ENCODE results near the gene SAMM50. TPM values are rescaled to one million over a fixed set of nuclear protein-coding genes. Genes with fewer than 3 reads are reported as not detected.

SAMM50 gene
- total and polyA plus RNA-seq, 10 of the 15 experiments (the other 5 are each of a cell fraction or from before 2014, with no cell fraction given) = 38.2 to 126 (median 62.4) TPM

- Histone ChIP-seq H3K9me3 (replicated peaks; ENCODE audit: control insufficient read depth, insufficient read depth, low read length) (no peaks in the 10 kb centered on the region), H4K20me1 (ENCODE audit: control insufficient read depth, insufficient read depth) (no peaks in the 10 kb centered on the region; the same call in 1 of the 2 replicates), H3K4me3 (no peak overlapping the region), H3K4me1 (ENCODE audit: control insufficient read depth, insufficient read depth, low read length) (no peaks in the 10 kb centered on the region), H3K9ac (ENCODE audit: control insufficient read depth, insufficient read depth, low read length) (no peak overlapping the region), H3K27ac (ENCODE audit: control insufficient read depth, insufficient read depth) (no peak overlapping the region), H3K79me2 (ENCODE audit: control insufficient read depth, insufficient read depth, low read length) (no peaks in the 10 kb centered on the region), H3K27me3 (replicated peaks in 1 of 2; ENCODE audit: control insufficient read depth in 2 of 2, insufficient read depth in 2 of 2, low read length in 1 of 2) (no peaks in the 10 kb centered on the region), H3K36me3 (ENCODE audit: control insufficient read depth in 2 of 2, insufficient read depth in 2 of 2, low read length in 1 of 2) (peaks cover 20 to 36% of the 10 kb centered on the region in 2 experiments; a peak in 3 of 4 replicates), H3K4me2 (ENCODE audit: control insufficient read depth, insufficient read depth) (no peak overlapping the region), H2AFZ (ENCODE audit: control insufficient read depth, low read depth, low read length) (no peak overlapping the region)
- BruUV-seq (replicated peaks) = no TSS peak
- ChIA-PET SMC1A (ENCODE audit: uncharacterized antibody, unreplicated experiment) (interaction anchor here (0.7 to 3.5 kb wide), 4 partner anchors 8 to 290 kb away, joined by 3 to 22 read pairs (median 4); no protein-coding TSS in a partner anchor), RAD21 (ENCODE audit: unreplicated experiment) (interaction anchor here (7.5 kb wide), 1 partner anchor 96 kb away, joined by 185 read pairs; no protein-coding TSS in a partner anchor), CTCF (interaction anchor here (11.6 kb wide), 1 partner anchor 95 kb away, joined by 499 read pairs; no protein-coding TSS in a partner anchor), POLR2A (no interaction called here)
- in situ Hi-C loops (cut with MboI) (loop anchor here (5.0 kb wide), 1 partner anchor 577 kb away; no protein-coding TSS in a partner anchor), intact Hi-C loops (cut with micrococcal nuclease; ENCODE audit: unreplicated experiment) (loop anchor here (5.0 kb wide), 1 partner anchor 77 kb away; no protein-coding TSS in a partner anchor)
- no peak for DNase-seq (ENCODE audit: low read depth, low spot score)
- FAIRE-seq = no peak
- 97% methylated on average over 13 of the region's 13 CpGs for WGBS (ENCODE audit: insufficient coverage, insufficient replicate concordance, low lambda C conversion rate, missing lambda C conversion rate)
- TF ChIP-seq NFXL1 (IDR thresholded peaks at IDR 0.05; ENCODE audit: borderline replicate concordance) (no peak), POU2F2 (IDR thresholded peaks at IDR 0.05; ENCODE audit: borderline replicate concordance, low read depth, low read length) (no peak), IKZF1 (conservative IDR thresholded peaks at IDR 0.05) (no peak), EED (IDR thresholded peaks at IDR 0.05; ENCODE audit: low read depth) (no peak), PAX8 (IDR thresholded peaks at IDR 0.05) (no peak), HDAC6 (IDR thresholded peaks at IDR 0.05; ENCODE audit: unreplicated experiment) (no peak), POLR2A (IDR thresholded peaks at IDR 0.05; ENCODE audit: low read depth, low read length) (no peak), HDAC2 (IDR thresholded peaks at IDR 0.05) (no peak), NBN (IDR thresholded peaks at IDR 0.05) (no peak), FOXK2 (IDR thresholded peaks at IDR 0.05) (no peak), CBFB (IDR thresholded peaks at IDR 0.05; ENCODE audit: low read depth) (no peak), NFIC (IDR thresholded peaks at IDR 0.05; ENCODE audit: low read depth, low read length) (no peak), RAD21 (IDR thresholded peaks at IDR 0.05; ENCODE audit: insufficient read depth, low read depth, low read length) (no peak)
- TF ChIP-seq, protein P1, sequence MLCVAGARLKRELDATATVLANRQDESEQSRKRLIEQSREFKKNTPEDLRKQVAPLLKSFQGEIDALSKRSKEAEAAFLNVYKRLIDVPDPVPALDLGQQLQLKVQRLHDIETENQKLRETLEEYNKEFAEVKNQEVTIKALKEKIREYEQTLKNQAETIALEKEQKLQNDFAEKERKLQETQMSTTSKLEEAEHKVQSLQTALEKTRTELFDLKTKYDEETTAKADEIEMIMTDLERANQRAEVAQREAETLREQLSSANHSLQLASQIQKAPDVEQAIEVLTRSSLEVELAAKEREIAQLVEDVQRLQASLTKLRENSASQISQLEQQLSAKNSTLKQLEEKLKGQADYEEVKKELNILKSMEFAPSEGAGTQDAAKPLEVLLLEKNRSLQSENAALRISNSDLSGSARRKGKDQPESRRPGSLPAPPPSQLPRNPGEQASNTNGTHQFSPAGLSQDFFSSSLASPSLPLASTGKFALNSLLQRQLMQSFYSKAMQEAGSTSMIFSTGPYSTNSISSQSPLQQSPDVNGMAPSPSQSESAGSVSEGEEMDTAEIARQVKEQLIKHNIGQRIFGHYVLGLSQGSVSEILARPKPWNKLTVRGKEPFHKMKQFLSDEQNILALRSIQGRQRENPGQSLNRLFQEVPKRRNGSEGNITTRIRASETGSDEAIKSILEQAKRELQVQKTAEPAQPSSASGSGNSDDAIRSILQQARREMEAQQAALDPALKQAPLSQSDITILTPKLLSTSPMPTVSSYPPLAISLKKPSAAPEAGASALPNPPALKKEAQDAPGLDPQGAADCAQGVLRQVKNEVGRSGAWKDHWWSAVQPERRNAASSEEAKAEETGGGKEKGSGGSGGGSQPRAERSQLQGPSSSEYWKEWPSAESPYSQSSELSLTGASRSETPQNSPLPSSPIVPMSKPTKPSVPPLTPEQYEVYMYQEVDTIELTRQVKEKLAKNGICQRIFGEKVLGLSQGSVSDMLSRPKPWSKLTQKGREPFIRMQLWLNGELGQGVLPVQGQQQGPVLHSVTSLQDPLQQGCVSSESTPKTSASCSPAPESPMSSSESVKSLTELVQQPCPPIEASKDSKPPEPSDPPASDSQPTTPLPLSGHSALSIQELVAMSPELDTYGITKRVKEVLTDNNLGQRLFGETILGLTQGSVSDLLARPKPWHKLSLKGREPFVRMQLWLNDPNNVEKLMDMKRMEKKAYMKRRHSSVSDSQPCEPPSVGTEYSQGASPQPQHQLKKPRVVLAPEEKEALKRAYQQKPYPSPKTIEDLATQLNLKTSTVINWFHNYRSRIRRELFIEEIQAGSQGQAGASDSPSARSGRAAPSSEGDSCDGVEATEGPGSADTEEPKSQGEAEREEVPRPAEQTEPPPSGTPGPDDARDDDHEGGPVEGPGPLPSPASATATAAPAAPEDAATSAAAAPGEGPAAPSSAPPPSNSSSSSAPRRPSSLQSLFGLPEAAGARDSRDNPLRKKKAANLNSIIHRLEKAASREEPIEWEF (IDR thresholded peaks at IDR 0.05; ENCODE audit: insufficient replicate concordance, low read depth, low read length) = no peak
- ATAC-seq = no peak
Observed at GRCh38 chr22:43990044-43990443, 34.8 kb downstream of the SAMM50 start.

All from GM12878 (cell line).